Endothelial cell of umbilical vein (primary cell): ENCODE data around the gene GPRC6A. TPM values are rescaled to one million over a fixed set of nuclear protein-coding genes. Genes with fewer than 3 reads are reported as not detected.

ENCODE experiments used
- BruUV-seq: library from RNA; stranded (reverse); fragments of 400-500 nt; replicated peaks from 2 replicates; lab custom pipeline; 2021; lab: Mats Ljungman, UMichigan
- CTCF ChIA-PET: fragments of 300-600, 350-600 bp; sonication (Branson Sonifier 250); formaldehyde crosslinking; loops from one replicate; lab custom pipeline; 2021; ENCODE audit warnings: antibody characterized with exemption, inconsistent platforms; lab: Charles Lee
- POLR2A ChIA-PET: fragments of 300-600, 350-600 bp; sonication (Branson Sonifier 250); formaldehyde crosslinking; loops from one replicate; lab custom pipeline; 2021; ENCODE audit warnings: antibody characterized with exemption, inconsistent platforms; lab: Charles Lee
- DNase-seq: peaks from one replicate; pipeline ENCODE4 v3.0.0-alpha.2; 2011; ENCODE audit warnings: low read depth, low spot score
- FAIRE-seq: peaks from 2 replicates; lab custom pipeline; 2011; peaks lifted over from hg19 to GRCh38; lab: Jason Lieb, UNC
- H2AFZ ChIP-seq: 2 replicates; pipeline ENCODE4 v1.6.0; 2012; ENCODE audit warnings: low read depth, low read length, control low read depth, inconsistent platforms
- H3K27ac ChIP-seq: 2 replicates; pipeline ENCODE4 v1.5.1; 2011; ENCODE audit warnings: low read depth, mild to moderate bottlenecking, control low read depth, low read length, moderate library complexity; ENCODE audit not compliant: insufficient read depth
- H3K27me3 ChIP-seq, 2 experiments: 2 replicates each; pipeline versions ENCODE4 v1.6.0 to v1.6.1; 2011; ENCODE audit warnings: low read length in 2 of 2, mixed read lengths in 1 of 2; ENCODE audit not compliant: control insufficient read depth in 2 of 2, insufficient read depth in 2 of 2
- H3K36me3 ChIP-seq, 2 experiments: 2 replicates in 1 of 2; 3 replicates in 1 of 2; pipeline ENCODE4 v1.5.1; 2011; ENCODE audit warnings: low read length in 2 of 2, mild to moderate bottlenecking in 1 of 2, moderate library complexity in 1 of 2; ENCODE audit not compliant: control insufficient read depth in 2 of 2, insufficient read depth in 2 of 2; ENCODE audit errors: extremely low read depth in 1 of 2
- H3K4me1 ChIP-seq: 3 replicates; pipeline ENCODE4 v1.5.1; 2011; ENCODE audit warnings: mild to moderate bottlenecking, low read length; ENCODE audit not compliant: control insufficient read depth, insufficient read depth; ENCODE audit errors: extremely low read depth
- H3K4me2 ChIP-seq: 2 replicates; pipeline ENCODE4 v1.6.1; 2011; ENCODE audit warnings: low read length, control low read depth, mixed read lengths; ENCODE audit not compliant: insufficient read depth
- H3K4me3 ChIP-seq, 3 experiments: fragments of 200-600 bp in 1 of 3; sonication (generic), shearing (Covaris generic) in 1 of 3; replicated peaks in 1 of 3; 2 replicates each; pipeline ENCODE4 v1.5.1; 2011 to 2016; ENCODE audit warnings: control low read depth in 3 of 3, low read length in 3 of 3, mild to moderate bottlenecking in 2 of 3, inconsistent platforms in 1 of 3, low read depth in 1 of 3, moderate library complexity in 1 of 3; ENCODE audit not compliant: insufficient read depth in 1 of 3
- H3K79me2 ChIP-seq: 2 replicates; pipeline ENCODE4 v1.6.0; 2012; ENCODE audit warnings: low read length, inconsistent platforms; ENCODE audit not compliant: control insufficient read depth, insufficient read depth
- H3K9ac ChIP-seq: replicated peaks from 2 replicates; pipeline ENCODE3; 2011; ENCODE audit warnings: low read length, control low read depth; ENCODE audit not compliant: insufficient read depth; ENCODE audit errors: extremely low read depth
- H3K9me1 ChIP-seq: replicated peaks from 3 replicates; pipeline ENCODE4 v1.6.0; 2011; ENCODE audit warnings: mild to moderate bottlenecking, low read length; ENCODE audit not compliant: control insufficient read depth, insufficient read depth; ENCODE audit errors: extremely low read depth
- H3K9me3 ChIP-seq: replicated peaks from 2 replicates; pipeline ENCODE4 v1.5.1; 2012; ENCODE audit warnings: low read length, inconsistent platforms; ENCODE audit not compliant: control insufficient read depth, insufficient read depth
- H4K20me1 ChIP-seq: replicated peaks from 2 replicates; pipeline ENCODE3; 2011; ENCODE audit warnings: mild to moderate bottlenecking, low read length; ENCODE audit not compliant: control insufficient read depth, insufficient read depth; ENCODE audit errors: extremely low read depth
- CTCF ChIP-seq, 2 donors: IDR thresholded peaks; 1 replicate in 1 of 2; 2 replicates in 1 of 2; pipeline ENCODE4 v1.5.1; 2011; ENCODE audit warnings: low read length in 2 of 2, mild to moderate bottlenecking in 2 of 2, moderate library complexity in 2 of 2, control low read depth in 1 of 2, inconsistent platforms in 1 of 2, low read depth in 1 of 2; ENCODE audit not compliant: insufficient read depth in 1 of 2; ENCODE audit errors: extremely low read depth in 1 of 2
- FOS ChIP-seq: IDR thresholded peaks from 2 replicates; pipeline ENCODE4 v1.6.1; 2011; ENCODE audit warnings: mild to moderate bottlenecking, low read length, moderate library complexity, borderline replicate concordance; ENCODE audit not compliant: insufficient read depth
- GATA2 ChIP-seq: IDR thresholded peaks from 2 replicates; pipeline ENCODE4 v1.7.0; 2011; ENCODE audit warnings: low read depth, mild to moderate bottlenecking, moderate library complexity, mixed read lengths, low read length; ENCODE audit not compliant: insufficient read length, insufficient read depth
- MYC ChIP-seq: IDR thresholded peaks from one replicate; pipeline ENCODE4 v1.6.1; 2011; ENCODE audit warnings: mild to moderate bottlenecking, low read depth, low read length
- POLR2A ChIP-seq: IDR thresholded peaks from 2 replicates; pipeline ENCODE4 v1.6.1; 2012; ENCODE audit warnings: low read depth, mild to moderate bottlenecking, control low read depth, low read length
- dilution Hi-C: fragments of 300-500 bp; cut with MboI; formaldehyde crosslinking; loops from one replicate; pipeline ENCODE4 v1.15.0; 2019; ENCODE audit warnings: low sequenced_read_pairs; ENCODE audit not compliant: extremely low pct_ligation_motif_present
- intact Hi-C: fragments of 100-400 bp; cut with micrococcal nuclease; formaldehyde crosslinking; loops from one replicate; pipeline ENCODE4 v1.10.0; 2022
- polyA plus RNA-seq, 4 experiments: library from polyadenylated mRNA; depleted of rRNA in 3 of 4; stranded (reverse) in 3 of 4; unstranded in 1 of 4; fragments of >200 nt; gene quantifications; 2 replicates each; pipeline versions ENCODE4 v1.2.1 to v1.2.3, GENCODE V29; 2011 to 2012; ENCODE audit warnings: missing spikeins in 1 of 4
- total RNA-seq: library from RNA; stranded (reverse); gene quantifications from 2 replicates; pipeline ENCODE4 v1.2.3, GENCODE V29; 2021

Gene GPRC6A
- total and polyA plus RNA-seq, 2 donors (not counting 3 experiments of a cell fraction or from before 2014, with no cell fraction given), result not detected

- TF ChIP-seq FOS (no peak), CTCF (IDR thresholded peaks at IDR 0.05; ENCODE audit: extremely low read depth in 1 of 2, insufficient read depth in 1 of 2, low read depth in 1 of 2, low read length in 2 of 2) (no peak), MYC (no peak), GATA2 (no peak), POLR2A (no peak)
- Histone ChIP-seq H3K4me1 (peaks cover 7% of the 10 kb centered on the region), H3K9me3 (no peaks in the 10 kb centered on the region), H3K9me1 (no peaks in the 10 kb centered on the region), H4K20me1 (no peaks in the 10 kb centered on the region), H2AFZ (no peak overlapping the region), H3K27ac (no peak overlapping the region), H3K4me2 (no peak overlapping the region), H3K79me2 (no peaks in the 10 kb centered on the region), H3K9ac (no peak overlapping the region), H3K27me3 (peaks cover 10 to 15% of the 10 kb centered on the region in 2 experiments), H3K4me3 (no peak overlapping the region), H3K36me3 (no peaks in the 10 kb centered on the region)
- intact Hi-C loops, result no loop called here
- ChIA-PET POLR2A (interaction anchor here (0.6 kb wide), 1 partner anchor 67 kb away, joined by 3 read pairs; no protein-coding TSS in a partner anchor), CTCF (interaction anchor here (0.8 to 1.1 kb wide), 2 partner anchors 15 to 477 kb away, joined by 3 read pairs; no protein-coding TSS in a partner anchor)
- FAIRE-seq (no peak), DNase-seq (no peak)
- no TSS peak for BruUV-seq
- dilution Hi-C loops, result no loop called here
Observed at GRCh38 chr6:116763906-116764628, 64.8 kb downstream of the GPRC6A start.
